CD4-positive, alpha-beta T cell (primary cell): Measurements from ENCODE around the gene COL7A1. TPM values are rescaled to one million over a fixed set of nuclear protein-coding genes. Genes with fewer than 3 reads are reported as not detected.

ENCODE experiments used
- ATAC-seq: fragments of 200-7000 bp; cut with Tn5 transposase; one replicate; pipeline ENCODE4 v1.10.0; 2022; ENCODE audit warnings: mild to moderate bottlenecking; ENCODE audit not compliant: poor library complexity
- CTCF ChIA-PET: fragments of 350-600 bp; sonication (Branson Sonifier 250); formaldehyde crosslinking; loops from one replicate; lab custom pipeline; 2021; ENCODE audit warnings: antibody characterized with exemption, inconsistent platforms; lab: Charles Lee
- POLR2A ChIA-PET: fragments of 350-600 bp; sonication (Branson Sonifier 250); formaldehyde crosslinking; loops from one replicate; lab custom pipeline; 2021; ENCODE audit warnings: antibody characterized with exemption, inconsistent platforms; lab: Charles Lee
- DNase-seq, 14 experiments: peaks; one replicate each; pipeline ENCODE4 v3.0.0-alpha.2; 2013 to 2020; ENCODE audit warnings: mixed read lengths in 2 of 14
- H3K27ac ChIP-seq, 2 donors: one replicate each; pipeline versions ENCODE4 v1.5.1 to v1.7.0; 2013; ENCODE audit warnings: low read length in 2 of 2, low read depth in 1 of 2, mild to moderate bottlenecking in 1 of 2
- H3K27me3 ChIP-seq, 2 experiments: 1 replicate in 1 of 2; 2 replicates in 1 of 2; pipeline versions ENCODE4 v1.6.1 to v1.7.0; 2013; ENCODE audit warnings: low read length in 2 of 2, control low read depth in 1 of 2, mild to moderate bottlenecking in 1 of 2, moderate library complexity in 1 of 2; ENCODE audit not compliant: insufficient read depth in 2 of 2, control insufficient read depth in 1 of 2
- H3K36me3 ChIP-seq: one replicate; pipeline ENCODE4 v1.6.1; 2013; ENCODE audit warnings: low read length, control low read depth; ENCODE audit not compliant: insufficient read depth
- H3K4me1 ChIP-seq: one replicate; pipeline ENCODE4 v1.6.1; 2013; ENCODE audit warnings: low read length, control low read depth; ENCODE audit not compliant: insufficient read depth
- H3K4me3 ChIP-seq: one replicate; pipeline ENCODE4 v1.5.1; 2013; ENCODE audit warnings: mild to moderate bottlenecking, low read length, moderate library complexity
- H3K9me3 ChIP-seq, 2 experiments: 1 replicate in 1 of 2; 2 replicates in 1 of 2; pipeline versions ENCODE4 v1.6.1 to v1.7.0; 2013; ENCODE audit warnings: low read length in 2 of 2, mild to moderate bottlenecking in 2 of 2, control low read depth in 1 of 2, moderate library complexity in 1 of 2; ENCODE audit not compliant: control insufficient read depth in 1 of 2, insufficient read depth in 1 of 2
- H3K27ac Mint-ChIP-seq: one replicate; pipeline ENCODE4 v1.8.0; 2020; ENCODE audit warnings: mixed read lengths
- H3K27me3 Mint-ChIP-seq: one replicate; pipeline ENCODE4 v1.8.0; 2021; ENCODE audit warnings: mixed read lengths
- H3K36me3 Mint-ChIP-seq: one replicate; pipeline ENCODE4 v1.8.0; 2021; ENCODE audit warnings: low read depth, mixed read lengths
- H3K4me1 Mint-ChIP-seq: one replicate; pipeline ENCODE4 v1.8.0; 2021; ENCODE audit warnings: low read depth, mixed read lengths
- H3K4me3 Mint-ChIP-seq: one replicate; pipeline ENCODE4 v1.8.0; 2020; ENCODE audit warnings: mild to moderate bottlenecking, mixed read lengths
- H3K9me3 Mint-ChIP-seq: one replicate; pipeline ENCODE4 v1.8.0; 2020; ENCODE audit warnings: mixed read lengths
- CTCF ChIP-seq: fragments of 200-600 bp; IDR thresholded peaks from one replicate; pipeline ENCODE4 v1.8.0; 2022; ENCODE audit warnings: antibody characterized with exemption, mild to moderate bottlenecking
- intact Hi-C, 2 experiments: fragments of 100-400 bp; cut with DNase I in 1 of 2; cut with micrococcal nuclease in 1 of 2; formaldehyde crosslinking; loops; one replicate each; pipeline versions ENCODE4 v1.15.1 to v1.9.0; 2023 to 2025; cut with DNase I, micrococcal nuclease
- total RNA-seq, 174 experiments: library from RNA in 2 of 174; stranded (reverse) in 2 of 174; gene quantifications; one replicate each; pipeline ENCODE4 v1.2.3 and lab custom pipeline; 2021 to 2026

COL7A1 gene
- total RNA-seq, 2 experiments from 2014 or later = 0.73 to 0.93 TPM

- H3K27me3 Mint-ChIP-seq = no peaks in the 10 kb centered on the region
- TF ChIP-seq CTCF = no peak
- Histone ChIP-seq H3K9me3 (peaks cover 20 to 32% of the 10 kb centered on the region in 2 experiments), H3K4me1 (peaks cover 8% of the 10 kb centered on the region), H3K4me3 (no peak within 1 kb of the TSS), H3K27ac (no peak within 1 kb of the TSS), H3K27me3 (no peaks in the 10 kb centered on the region), H3K36me3 (peaks cover 3% of the 10 kb centered on the region)
- no peaks in the 10 kb centered on the region for H3K9me3 Mint-ChIP-seq
- H3K27ac Mint-ChIP-seq = no peak within 1 kb of the TSS
- peaks cover 2% of the 10 kb centered on the region for H3K36me3 Mint-ChIP-seq
- intact Hi-C loops = no loop called here
- DNase-seq (no peak), ATAC-seq (no peak)
- peaks cover 4% of the 10 kb centered on the region for H3K4me1 Mint-ChIP-seq
- POLR2A ChIA-PET = no interaction called here
- CTCF ChIA-PET = no interaction called here
- H3K4me3 Mint-ChIP-seq = no peak within 1 kb of the TSS
Measured at GRCh38 chr3:48621461-48621869, 26.3 kb upstream of the COL7A1 start, which contains the start of gene TMEM89. TSS of gene TMEM89 (minus strand) at chr3:48621769. CDS start at chr3:48621756, 13 bp downstream.

- Histone ChIP-seq H3K27ac (no peak overlapping the region), H3K9me3 (peaks cover 20 to 32% of the 10 kb centered on the region in 2 experiments), H3K27me3 (no peaks in the 10 kb centered on the region), H3K4me3 (no peak overlapping the region), H3K4me1 (peaks cover 8% of the 10 kb centered on the region), H3K36me3 (no peaks in the 10 kb centered on the region)
- ChIA-PET POLR2A (no interaction called here), CTCF (no interaction called here)
- ATAC-seq (no peak), DNase-seq (no peak)
- peaks cover 2% of the 10 kb centered on the region for H3K4me1 Mint-ChIP-seq
- intact Hi-C loops = no loop called here
- H3K27me3 Mint-ChIP-seq = no peaks in the 10 kb centered on the region
- no peak overlapping the region for H3K27ac Mint-ChIP-seq
- no peak for TF ChIP-seq CTCF
- no peak overlapping the region for H3K4me3 Mint-ChIP-seq
- H3K9me3 Mint-ChIP-seq = no peaks in the 10 kb centered on the region
- H3K36me3 Mint-ChIP-seq = no peaks in the 10 kb centered on the region
Measured at GRCh38 chr3:48619541-48620524, 24.7 kb upstream of the COL7A1 start.

GRCh38 chr3:48617559-48617958 lies 22.4 kb upstream of the COL7A1 start:
- no peaks in the 10 kb centered on the region for H3K27me3 Mint-ChIP-seq
- H3K4me1 Mint-ChIP-seq = no peaks in the 10 kb centered on the region
- Histone ChIP-seq H3K4me1 (no peaks in the 10 kb centered on the region), H3K36me3 (no peaks in the 10 kb centered on the region), H3K4me3 (no peak overlapping the region), H3K9me3 (peaks cover 20 to 32% of the 10 kb centered on the region in 2 experiments), H3K27ac (no peak overlapping the region), H3K27me3 (no peaks in the 10 kb centered on the region)
- intact Hi-C loops = no loop called here
- TF ChIP-seq CTCF = no peak
- no peak overlapping the region for H3K4me3 Mint-ChIP-seq
- H3K36me3 Mint-ChIP-seq = no peaks in the 10 kb centered on the region
- DNase-seq = no peak
- no peaks in the 10 kb centered on the region for H3K9me3 Mint-ChIP-seq
- ChIA-PET CTCF (no interaction called here), POLR2A (no interaction called here)
- H3K27ac Mint-ChIP-seq = no peak overlapping the region
- ATAC-seq = no peak
